ENCODE data around the gene ENKUR.
"Not testable (repeated sequence)": the region's sequence is repeated elsewhere in the genome, so short reads cannot be mapped to it uniquely, and the experiment has no call there.

ENKUR gene

GRCh38 chr10:24973163-24973562 lies 42.8 kb downstream of the ENKUR start:
- DNase-seq (ENCODE audit: low read depth in 2 of 2): no peak

- no peak for DNase-seq (ENCODE audit: low read depth in 2 of 2)
Observed at GRCh38 chr10:24971374-24971773, 44.6 kb downstream of the ENKUR start.

- peak; percentile 49 to 59 for DNase-seq (ENCODE audit: low read depth in 2 of 2)
Observed at GRCh38 chr10:24969841-24970281, 46.1 kb downstream of the ENKUR start.

GRCh38 chr10:24968951-24969350 lies 47.0 kb downstream of the ENKUR start:
- not testable (repeated sequence) for DNase-seq (ENCODE audit: low read depth in 2 of 2)

GRCh38 chr10:24968349-24968748 lies 47.6 kb downstream of the ENKUR start:
- no peak for DNase-seq (ENCODE audit: low read depth in 2 of 2)

- no peak for DNase-seq (ENCODE audit: low read depth in 2 of 2)
Observed at GRCh38 chr10:24966962-24967481, 48.9 kb downstream of the ENKUR start.

- DNase-seq (ENCODE audit: low read depth in 2 of 2): no peak
Observed at GRCh38 chr10:24965051-24965450, 50.9 kb downstream of the ENKUR start.

GRCh38 chr10:24963521-24964041 lies 52.4 kb downstream of the ENKUR start:
- no peak for DNase-seq (ENCODE audit: low read depth in 2 of 2)

GRCh38 chr10:24962995-24963394 lies 53.0 kb downstream of the ENKUR start:
- no peak for DNase-seq (ENCODE audit: low read depth in 2 of 2)

- no peak for DNase-seq (ENCODE audit: low read depth in 2 of 2)
Observed at GRCh38 chr10:24961582-24961981, 54.4 kb downstream of the ENKUR start.

GRCh38 chr10:24959382-24959730 lies 56.6 kb downstream of the ENKUR start:
- DNase-seq (ENCODE audit: low read depth in 2 of 2): no peak

GRCh38 chr10:24958721-24959381 lies 57.1 kb downstream of the ENKUR start:
- no peak for DNase-seq (ENCODE audit: low read depth in 2 of 2)

GRCh38 chr10:24958091-24958720 lies 57.8 kb downstream of the ENKUR start:
- peak; percentile 81 to 85 for DNase-seq (ENCODE audit: low read depth in 2 of 2)

GRCh38 chr10:24957624-24958051 lies 58.3 kb downstream of the ENKUR start:
- DNase-seq (ENCODE audit: low read depth in 2 of 2): not testable (repeated sequence)

GRCh38 chr10:24953675-24954074 lies 62.3 kb downstream of the ENKUR start:
- no peak for DNase-seq (ENCODE audit: low read depth in 2 of 2)

GRCh38 chr10:24952707-24953645 lies 63.0 kb downstream of the ENKUR start:
- DNase-seq (ENCODE audit: low read depth in 2 of 2): peak in 1 of 2 experiments; percentile 63

- no peak for DNase-seq (ENCODE audit: low read depth in 2 of 2)
Observed at GRCh38 chr10:24952143-24952706, 63.7 kb downstream of the ENKUR start, which contains the start of gene PRTFDC1. PRTFDC1 (minus strand) TSS chr10:24952606; CDS start chr10:24952575, 31 bp downstream.

- DNase-seq (ENCODE audit: low read depth in 2 of 2): no peak
Observed at GRCh38 chr10:24951201-24952142, 64.5 kb downstream of the ENKUR start.

GRCh38 chr10:24950439-24950838 lies 65.5 kb downstream of the ENKUR start:
- no peak for DNase-seq (ENCODE audit: low read depth in 2 of 2)

- DNase-seq (ENCODE audit: low read depth in 2 of 2): no peak
Observed at GRCh38 chr10:24949616-24950015, 66.3 kb downstream of the ENKUR start.
